HG03039 (cell line): ENCODE data around the gene DHRS2.

Experiments used
- ATAC-seq: cut with Tn5 transposase; IDR thresholded peaks from one replicate; pipeline ENCODE4 v1.9.1; 2021; ENCODE audit warnings: mild to moderate bottlenecking, moderate library complexity; ENCODE audit not compliant: unreplicated experiment

The DHRS2 gene

GRCh38 chr14:23646648-23647549 lies 10.7 kb downstream of the DHRS2 start:
- no peak for ATAC-seq

GRCh38 chr14:23647619-23648018 lies 11.5 kb downstream of the DHRS2 start:
- no peak for ATAC-seq

GRCh38 chr14:23648764-23649460 lies 12.7 kb downstream of the DHRS2 start:
- no peak for ATAC-seq

GRCh38 chr14:23650506-23650905 lies 14.3 kb downstream of the DHRS2 start:
- no peak for ATAC-seq

- no peak for ATAC-seq
Observed at GRCh38 chr14:23653051-23653450, 16.9 kb downstream of the DHRS2 start.

DNA sequence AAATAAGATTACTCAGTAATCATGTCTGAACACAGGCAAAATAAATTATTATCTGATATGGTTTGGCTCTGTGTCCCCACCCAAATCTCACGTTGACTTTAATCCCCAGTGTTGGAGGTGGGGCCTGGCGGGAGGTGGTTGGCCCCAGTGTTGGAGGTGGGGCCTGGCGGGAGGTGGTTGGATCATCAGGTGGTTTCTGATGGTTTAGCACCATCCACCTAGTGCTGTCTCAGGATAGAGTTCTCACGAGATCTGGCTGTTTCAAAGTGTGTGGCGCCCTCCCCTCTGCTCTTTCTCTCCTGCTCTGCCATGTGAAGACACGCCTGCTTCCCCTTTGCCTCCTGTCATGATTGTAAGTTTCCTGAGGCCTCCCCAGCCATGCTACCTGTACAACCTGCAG lies 18.1 kb downstream of the DHRS2 start:
- no peak for ATAC-seq

DNA sequence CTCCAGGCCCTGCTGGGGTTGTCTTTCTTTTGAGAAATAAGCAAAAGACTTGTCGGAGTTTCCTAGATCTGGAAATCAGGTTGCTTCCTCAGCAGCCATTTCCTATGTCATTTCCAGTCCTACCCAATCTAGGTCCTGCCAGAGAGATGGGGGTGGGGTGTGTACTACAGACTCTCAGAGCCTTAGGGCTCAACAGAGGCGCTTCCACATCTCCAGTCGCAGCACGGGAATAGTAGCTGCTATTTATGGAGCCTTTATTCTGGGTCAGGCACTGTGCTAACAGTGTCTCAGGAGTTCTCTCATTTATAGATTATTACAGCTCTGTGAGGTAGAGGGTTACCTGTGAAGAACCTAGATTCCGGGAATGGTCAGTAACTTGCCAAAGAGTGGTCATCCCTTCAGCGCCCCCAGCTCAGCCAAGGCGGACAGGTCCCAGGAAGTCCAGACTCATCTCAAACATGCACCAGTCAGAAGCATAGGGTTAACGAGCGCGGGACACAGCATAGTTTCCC lies 21.9 kb downstream of the DHRS2 start:
- ATAC-seq = no peak

GRCh38 chr14:23660290-23661226 lies 24.4 kb downstream of the DHRS2 start:
- ATAC-seq = no peak

GRCh38 chr14:23661542-23661941 lies 25.4 kb downstream of the DHRS2 start:
- ATAC-seq = no peak

DNA sequence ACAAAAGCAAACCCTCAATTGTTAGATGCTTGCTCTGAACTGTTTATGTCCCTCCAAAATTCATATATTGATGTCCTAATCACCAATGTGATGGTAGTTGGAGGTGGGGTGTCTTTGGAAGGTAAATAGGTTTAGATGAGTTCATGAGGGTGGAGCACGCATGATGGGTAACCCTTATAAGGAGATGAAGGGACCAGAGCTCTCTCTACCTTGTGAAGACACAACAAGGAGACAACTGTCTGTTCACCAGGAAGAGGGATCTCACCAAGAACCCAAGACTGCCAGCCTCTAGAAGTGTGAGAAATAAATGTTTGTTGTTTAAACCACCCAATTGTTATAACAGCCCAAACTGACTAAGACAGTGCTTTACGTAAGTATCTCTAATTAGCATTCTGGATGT lies 27.0 kb downstream of the DHRS2 start:
- ATAC-seq = no peak

GRCh38 chr14:23663711-23664110 lies 27.5 kb downstream of the DHRS2 start:
- ATAC-seq = no peak

DNA sequence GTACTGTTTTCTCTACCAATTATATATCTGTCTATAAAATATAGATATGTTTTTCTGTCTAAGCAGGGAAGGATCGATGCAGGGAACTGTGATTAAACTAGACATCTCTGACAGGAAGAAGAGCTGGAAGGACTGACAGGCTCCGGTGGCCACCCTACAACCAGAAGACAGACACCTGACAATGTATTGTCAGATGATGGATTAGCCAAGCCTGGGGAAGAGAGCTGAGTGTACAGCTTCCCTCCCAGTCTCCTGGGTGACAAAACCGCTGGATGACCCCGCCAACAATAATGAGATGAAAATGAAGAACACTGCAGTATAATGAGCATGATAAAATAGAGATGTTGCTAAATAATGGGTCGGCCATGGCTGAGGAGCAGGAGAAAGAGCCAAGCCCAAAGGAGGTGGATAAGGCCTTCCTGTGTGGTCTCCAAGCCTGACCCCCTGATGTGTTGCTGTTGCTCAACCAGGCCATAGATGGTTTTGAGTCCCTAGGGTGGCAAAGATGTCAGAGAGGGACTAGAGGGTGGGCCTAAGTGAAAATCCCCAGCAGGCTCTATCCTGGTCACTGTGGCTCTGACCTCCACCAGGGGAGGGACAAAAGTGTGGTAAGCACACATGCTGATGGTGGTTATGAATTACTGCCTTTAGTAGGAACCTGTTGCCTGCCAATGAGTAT lies 28.2 kb downstream of the DHRS2 start:
- no peak for ATAC-seq

GRCh38 chr14:23665302-23666016 lies 29.3 kb downstream of the DHRS2 start:
- ATAC-seq = no peak

GRCh38 chr14:23667134-23667533 lies 31.0 kb downstream of the DHRS2 start:
- no peak for ATAC-seq

GRCh38 chr14:23669441-23669840 lies 33.3 kb downstream of the DHRS2 start:
- no peak for ATAC-seq

- ATAC-seq = no peak
Observed at GRCh38 chr14:23670481-23670880, 34.3 kb downstream of the DHRS2 start.

- no peak for ATAC-seq
Observed at GRCh38 chr14:23672200-23672599, 36.0 kb downstream of the DHRS2 start.

DNA sequence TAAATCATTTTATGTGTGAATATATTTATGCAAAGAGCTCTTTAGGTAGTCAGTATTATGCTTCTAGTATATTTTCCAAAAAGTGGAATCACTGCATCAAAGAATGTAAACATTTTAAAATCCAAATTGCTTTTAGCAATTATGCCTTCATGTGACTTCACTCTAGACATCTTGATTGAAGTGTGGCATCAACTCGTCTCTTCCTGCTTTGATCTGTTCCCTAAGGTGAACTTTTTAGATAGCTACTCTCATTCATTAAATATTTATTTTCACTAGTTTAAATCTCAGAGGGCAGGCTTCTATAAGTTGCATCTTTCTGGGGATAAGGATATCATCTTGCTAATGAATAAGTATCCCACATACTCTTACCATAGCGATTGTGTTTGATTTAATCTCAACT lies 39.2 kb downstream of the DHRS2 start:
- no peak for ATAC-seq

DNA sequence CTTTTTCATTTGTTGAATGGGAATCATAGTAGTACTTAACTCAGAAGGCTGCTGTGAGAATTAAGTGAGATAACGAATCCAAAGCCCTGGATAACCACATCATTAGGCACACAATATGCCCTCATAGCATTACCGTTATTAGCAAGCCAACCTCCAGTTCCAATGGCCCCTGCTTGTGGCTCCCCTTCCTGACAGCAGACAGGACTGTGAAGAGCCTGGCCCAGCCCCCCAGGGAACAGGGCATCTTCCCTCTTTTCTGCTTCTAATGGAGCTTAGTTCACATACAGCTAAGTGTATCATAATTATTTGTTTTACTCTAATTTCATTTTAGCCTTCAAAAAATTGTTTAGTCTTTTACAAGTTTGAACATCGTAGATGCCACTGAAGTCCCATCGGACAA lies 39.7 kb downstream of the DHRS2 start:
- ATAC-seq = no peak

DNA sequence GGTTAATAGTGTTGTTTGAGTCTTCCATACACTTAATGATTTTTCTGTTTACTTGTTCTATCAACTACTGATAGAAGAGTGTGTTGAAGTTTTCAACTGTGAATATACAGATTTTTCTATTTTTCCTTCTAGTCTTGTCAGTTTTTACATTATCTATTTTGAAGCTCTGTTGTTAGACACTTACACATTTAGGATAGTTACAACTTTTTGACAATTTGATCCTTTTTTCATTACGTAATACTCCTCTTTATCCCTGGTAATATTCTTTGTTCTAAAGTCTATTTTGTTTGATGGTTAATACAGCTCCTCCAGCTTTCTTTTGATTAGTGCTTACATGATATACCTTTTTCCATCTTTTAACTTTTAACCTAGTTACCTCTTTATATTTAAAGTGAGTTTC lies 45.2 kb downstream of the DHRS2 start:
- ATAC-seq = no peak
